ENCODE results near the gene SLC9A1.

The SLC9A1 gene

DNA sequence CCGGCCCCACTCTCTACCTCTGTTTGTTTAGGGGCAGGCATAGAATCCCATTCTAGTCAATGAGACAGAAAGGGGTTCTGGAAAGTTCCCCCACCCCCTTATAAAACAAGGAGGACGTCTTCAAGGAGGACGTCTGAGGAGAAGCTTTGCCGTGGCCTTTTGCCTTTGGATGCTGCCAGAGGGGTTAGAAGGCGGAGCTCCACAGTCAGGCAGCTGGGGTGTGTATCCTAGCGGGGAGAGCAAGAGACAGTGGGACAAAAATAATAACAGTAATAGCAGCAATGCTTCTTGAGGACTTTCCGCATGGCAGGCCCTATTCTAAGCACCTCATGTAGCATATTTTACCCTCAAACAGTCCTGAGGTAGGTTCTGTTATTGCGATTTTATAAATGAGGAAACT lies 94.0 kb downstream of the SLC9A1 start:
- no peak for DNase-seq

- DNase-seq, result no peak
Measured at GRCh38 chr1:27058966-27059669, 95.8 kb downstream of the SLC9A1 start.

- DNase-seq, result no peak
Measured at GRCh38 chr1:27057801-27058625, 96.9 kb downstream of the SLC9A1 start.

DNA sequence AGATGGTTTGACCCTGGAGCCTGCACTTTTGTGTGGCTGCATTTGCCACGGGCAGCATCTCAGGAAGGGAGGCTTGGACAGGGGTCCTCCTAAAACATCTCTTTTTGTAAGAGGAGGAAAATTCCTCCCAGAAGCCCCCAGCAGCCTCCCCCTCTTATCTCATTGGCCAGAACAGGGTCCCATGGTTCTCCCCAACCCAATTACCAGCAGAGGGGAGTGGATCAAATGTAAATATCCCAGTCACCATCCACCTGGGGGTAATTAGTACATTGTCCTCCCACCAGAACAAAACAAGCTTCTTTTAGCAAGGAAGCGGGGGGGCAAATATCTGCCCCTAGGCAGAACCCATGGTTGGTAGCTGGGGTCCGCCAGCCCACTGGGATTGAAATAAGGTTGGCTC lies 97.5 kb downstream of the SLC9A1 start:
- no peak for DNase-seq

- DNase-seq, result no peak
Measured at GRCh38 chr1:27053977-27054753, 100.8 kb downstream of the SLC9A1 start.

- DNase-seq, result no peak
Measured at GRCh38 chr1:27052527-27052926, 102.4 kb downstream of the SLC9A1 start.

GRCh38 chr1:27049607-27050006 lies 105.3 kb downstream of the SLC9A1 start:
- DNase-seq, result no peak

DNA sequence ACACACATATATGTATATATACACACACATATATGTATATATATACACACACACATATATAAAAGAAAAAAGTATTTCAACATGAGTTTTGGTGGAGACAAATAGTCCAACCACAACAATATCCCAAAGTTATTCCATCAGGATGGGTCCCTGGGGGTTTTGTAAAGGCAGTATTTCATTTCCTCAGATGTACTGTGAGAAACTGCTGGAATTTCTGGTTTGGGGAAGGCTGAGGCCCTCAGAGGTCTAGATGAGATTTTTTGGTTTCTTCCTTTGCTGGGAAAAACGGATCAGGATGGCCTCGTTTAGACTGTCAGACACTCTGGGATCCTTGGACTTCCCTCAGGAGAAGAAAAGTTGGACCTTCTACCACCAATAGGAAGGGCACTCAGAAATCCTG lies 105.8 kb downstream of the SLC9A1 start:
- DNase-seq, result no peak
